NCI-H510A (cell line): ENCODE measurements around the gene KIF2A.

Experiments
- DNase-seq: peaks from one replicate; lab custom pipeline; 2025; lab: John Stamatoyannopoulos, UW

KIF2A gene

DNA sequence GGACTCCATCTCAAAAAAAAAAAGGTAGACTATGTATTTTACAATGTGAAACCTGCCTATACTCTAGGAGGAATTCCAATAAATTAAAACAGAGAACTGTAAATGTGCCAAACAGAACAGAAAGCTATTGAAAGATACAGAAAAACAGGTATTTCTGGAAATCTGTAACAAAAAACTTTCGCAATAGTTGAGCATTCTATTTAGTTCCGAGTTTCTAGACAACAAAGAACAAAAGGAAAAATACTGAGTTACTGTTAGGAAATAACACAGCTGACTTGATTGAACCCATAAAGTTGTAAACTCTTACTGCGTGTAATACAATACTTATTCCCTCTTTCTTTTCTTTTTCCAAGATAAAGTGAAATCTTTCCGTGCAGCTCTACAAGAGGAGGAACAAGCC lies 79.1 kb downstream of the KIF2A start:
- DNase-seq = no peak

DNA sequence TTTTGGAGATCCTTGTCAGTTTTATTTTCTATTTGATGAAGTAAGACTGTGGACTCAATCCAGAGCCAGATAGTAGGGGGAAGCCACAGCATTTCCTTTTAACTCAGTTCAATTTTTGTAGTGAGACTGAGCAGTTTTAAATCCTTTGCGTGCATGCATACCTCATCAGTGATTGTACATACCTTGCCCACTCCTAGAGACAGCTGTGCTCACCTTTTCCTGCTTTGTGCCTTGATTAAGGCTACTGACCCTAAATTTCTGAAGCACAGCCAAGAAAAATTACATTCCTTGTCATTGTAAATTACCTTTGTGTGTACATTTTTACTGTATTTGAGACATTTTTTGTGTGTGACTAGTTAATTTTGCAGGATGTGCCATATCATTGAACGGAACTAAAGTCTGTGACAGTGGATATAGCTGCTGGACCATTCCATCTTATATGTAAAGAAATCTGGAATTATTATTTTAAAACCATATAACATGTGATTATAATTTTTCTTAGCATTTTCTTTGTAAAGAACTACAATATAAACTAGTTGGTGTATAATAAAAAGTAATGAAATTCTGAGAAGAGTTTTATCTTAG lies 79.9 kb downstream of the KIF2A start:
- no peak for DNase-seq

DNA sequence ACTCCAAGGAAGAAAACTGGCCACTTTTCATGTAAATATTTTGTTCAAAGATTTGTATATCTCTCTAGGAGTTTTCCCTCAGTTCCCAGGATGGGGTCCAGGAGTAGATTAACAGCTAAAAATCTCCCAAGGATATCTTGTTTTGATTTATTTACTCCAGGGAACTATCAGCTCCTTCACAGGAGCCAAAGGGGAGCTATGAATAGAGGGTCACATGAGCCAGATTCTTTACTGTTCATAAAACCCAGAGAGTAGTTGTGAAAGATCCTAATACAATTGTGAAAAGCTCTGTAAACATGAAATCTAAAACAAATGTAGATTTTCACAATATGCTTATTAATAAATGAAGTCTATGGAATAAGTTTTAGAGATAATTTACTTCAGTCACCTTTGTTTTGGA lies 80.8 kb downstream of the KIF2A start:
- no peak for DNase-seq

DNA sequence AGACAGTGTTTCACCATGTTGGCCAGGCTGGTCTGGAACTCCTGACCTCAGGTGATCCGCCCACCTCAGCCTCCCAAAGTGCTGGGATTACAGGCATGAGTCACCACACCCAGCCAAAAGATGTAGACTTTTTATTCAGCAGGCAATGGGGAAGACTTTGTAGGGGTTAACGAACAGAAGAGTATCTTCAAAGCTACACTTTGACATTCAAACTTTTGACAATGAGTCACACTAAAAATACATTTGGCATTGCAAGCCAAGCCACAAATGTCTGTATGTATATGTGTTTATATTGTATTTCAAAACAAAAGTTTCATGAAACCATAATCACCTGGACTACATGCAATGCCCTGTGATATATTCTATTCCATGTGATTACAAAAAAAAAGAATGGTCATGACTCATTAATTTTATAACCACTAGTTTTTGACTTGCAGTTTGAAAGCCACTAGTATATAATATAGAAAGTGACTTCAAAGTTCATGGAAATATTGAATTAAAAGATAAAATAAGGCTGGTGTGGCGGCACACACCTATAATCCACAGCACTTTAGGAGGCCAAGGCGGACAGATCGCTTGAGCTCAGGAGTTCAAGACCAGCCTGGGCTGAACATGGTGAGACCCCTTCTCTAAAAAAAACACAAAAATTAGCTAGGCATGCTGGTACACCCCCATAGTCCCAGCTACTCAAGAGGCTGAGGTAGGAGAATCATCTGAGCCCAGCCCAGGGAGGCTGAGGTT lies 89.4 kb downstream of the KIF2A start:
- DNase-seq = no peak

DNA sequence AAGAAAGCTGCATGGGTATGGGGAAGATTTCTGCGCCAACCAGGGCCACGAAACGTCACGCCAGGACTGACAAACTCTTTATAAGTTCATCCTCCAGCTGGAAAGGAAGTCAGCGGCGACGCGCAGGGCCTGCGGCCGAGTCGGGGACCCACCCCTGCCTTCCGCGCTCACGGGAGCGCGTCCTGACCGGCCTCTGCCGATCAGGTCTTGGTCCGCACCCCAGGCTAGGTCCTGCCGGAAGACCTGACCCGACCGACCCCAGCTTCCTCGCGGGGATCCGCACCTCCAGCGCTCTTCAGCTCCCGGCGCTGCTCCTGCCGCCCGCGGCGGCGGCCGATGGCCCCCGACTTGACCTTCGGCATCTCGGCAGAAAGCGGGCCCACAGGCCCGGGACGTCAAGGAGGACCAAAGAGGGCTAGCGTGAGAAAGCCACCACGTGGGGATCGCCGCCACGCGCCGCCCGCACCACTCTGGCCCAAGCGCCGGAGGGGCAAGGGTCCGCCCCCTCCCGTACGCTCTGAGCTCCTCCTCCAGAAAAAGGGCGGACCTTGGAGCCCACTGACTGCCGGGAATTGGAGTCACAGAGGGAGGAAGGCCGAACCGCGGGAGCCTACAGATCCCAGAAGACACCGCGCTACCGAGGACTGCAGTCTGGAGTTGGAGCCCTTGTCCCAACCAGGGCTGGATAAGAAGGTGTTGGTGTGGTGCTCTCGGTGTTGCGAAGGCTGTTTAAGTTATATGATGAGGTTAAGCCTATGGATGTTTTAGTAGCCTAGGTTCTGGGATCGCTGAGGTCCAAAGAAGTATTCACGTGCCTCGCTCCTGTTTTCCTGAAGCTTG lies 97.6 kb downstream of the KIF2A start, which contains the start of gene DIMT1:
DIMT1 (minus strand) TSS at position 495 of the 840 bp plus-strand sequence; CDS start at position 362, 133 bp downstream.
- peak; percentile 90 for DNase-seq

DNA sequence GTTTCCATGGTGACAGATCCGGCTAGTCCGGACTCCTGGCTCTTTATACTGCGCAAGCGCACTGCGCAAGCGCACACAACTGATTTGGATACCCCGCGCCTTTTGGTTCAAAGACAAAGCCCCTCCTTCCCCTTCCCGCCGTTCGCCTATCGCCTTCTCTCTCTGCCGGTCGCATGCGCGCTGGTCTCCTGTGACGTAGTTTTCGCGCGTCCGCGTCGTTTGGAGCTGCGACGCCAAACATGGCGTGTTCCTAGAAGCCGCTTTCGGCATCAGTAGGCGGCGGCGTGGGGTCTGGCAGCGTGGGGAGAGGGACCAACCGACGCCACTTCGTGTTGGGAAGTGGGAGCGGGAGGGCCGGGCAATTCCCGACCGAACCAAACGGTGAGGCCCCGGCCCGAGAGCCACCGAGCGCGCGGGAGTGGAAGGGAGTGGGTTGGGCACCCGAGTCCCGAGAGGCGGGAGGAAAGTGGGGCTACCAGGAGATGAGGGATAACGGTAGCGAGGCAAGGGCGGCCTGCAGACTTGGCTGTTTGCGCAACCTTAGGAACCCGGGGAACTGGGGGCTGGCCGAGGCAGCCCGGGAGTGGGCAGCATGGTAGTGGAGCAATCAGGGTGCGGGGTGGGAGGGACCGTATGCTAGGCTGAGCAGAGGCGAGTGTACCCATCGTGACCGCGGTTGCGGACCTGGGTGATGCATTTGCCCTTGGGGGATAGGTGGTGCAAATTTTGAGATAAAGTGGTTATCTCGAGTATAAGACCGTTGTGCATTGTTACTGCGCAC lies 106.7 kb downstream of the KIF2A start, which contains the start of gene IPO11:
IPO11 (plus strand) TSS at position 215 of the 781 bp plus-strand sequence. CDS start 24,517 bp downstream, outside the sequence.
- DNase-seq = peak; percentile 90

DNA sequence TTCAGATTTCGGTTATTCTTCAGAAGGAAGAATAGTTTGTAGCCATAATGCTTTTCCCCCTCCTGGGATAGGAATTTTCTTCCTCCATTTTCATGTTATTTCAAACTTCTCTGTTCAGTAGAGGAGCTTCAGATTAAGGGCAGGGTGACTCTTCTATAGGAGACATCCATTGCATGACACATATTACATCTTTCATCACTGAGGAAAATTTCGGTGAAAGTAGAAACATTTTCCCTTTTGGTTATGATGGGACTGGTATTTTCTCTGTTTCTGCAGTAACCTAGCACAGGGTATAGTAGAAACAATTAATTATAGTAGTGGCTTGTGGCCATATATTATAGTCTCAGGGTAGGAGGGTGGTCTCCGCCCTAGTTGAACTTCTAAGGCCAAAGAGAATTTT lies 107.7 kb downstream of the KIF2A start:
- DNase-seq = no peak

DNA sequence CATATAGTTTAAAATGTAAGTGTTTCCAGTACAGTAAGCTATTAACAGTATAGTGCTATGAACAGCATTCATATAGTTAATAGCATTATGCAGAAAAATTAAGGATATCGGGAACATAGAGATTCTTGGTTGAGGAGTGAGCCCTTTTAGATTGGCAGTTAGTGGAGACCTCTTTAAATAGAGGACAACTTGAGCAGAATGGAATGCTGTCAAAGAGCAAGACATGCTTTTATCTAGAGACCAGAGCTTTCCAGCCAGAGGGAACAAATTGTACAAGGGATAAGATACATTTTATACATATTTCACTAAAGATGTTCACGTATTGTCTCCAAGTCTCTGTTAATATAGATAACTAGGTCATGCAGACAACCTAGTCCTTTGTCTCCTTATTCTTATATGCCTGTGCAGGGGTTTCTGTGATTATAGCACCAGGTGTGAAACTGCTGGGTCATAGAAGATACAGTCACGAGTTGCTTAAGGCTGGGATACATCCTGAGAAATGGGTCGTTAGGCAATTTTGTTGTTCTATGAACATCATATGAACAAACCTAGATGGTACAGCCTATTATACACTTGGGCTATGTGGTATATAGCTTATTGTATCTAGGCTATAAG lies 112.6 kb downstream of the KIF2A start:
- no peak for DNase-seq

DNA sequence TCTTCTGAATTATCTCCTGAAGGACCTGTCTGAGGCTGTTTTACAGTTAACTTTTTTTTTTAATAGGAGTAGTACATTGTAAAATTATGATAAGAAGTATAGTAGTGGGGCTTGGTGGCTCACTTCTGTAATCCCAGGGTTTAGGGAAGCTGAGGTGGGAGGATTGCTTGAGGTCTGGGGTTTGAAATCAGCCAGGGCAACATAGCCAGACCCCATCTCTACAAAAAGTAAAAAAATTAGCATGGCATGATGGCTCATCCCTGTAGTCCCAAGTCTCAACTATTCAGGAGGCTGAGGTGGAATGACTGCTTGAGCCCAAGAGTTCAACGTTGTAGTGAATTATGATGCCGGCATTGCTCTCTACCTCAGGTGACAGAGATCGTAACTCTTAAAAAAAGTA lies 113.6 kb downstream of the KIF2A start:
- no peak for DNase-seq

DNA sequence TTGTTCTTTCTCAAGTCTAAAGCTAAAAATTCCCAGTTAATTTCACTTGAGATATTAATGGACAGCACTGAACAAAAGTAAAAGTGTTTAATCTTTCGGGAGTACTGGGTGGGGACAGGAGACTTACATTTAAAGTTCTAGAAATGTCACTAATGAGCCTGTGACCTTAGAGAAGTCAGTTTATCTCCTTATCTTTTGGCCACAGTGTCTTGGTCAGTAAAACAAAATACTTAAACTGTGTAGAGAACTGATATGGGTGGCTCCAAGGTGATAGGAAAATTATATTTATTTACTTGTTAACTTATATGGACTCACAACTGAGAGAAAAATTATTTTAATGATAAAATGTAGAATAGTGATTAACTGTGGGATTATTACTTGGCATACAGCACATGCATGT lies 115.4 kb downstream of the KIF2A start:
- DNase-seq = no peak

DNA sequence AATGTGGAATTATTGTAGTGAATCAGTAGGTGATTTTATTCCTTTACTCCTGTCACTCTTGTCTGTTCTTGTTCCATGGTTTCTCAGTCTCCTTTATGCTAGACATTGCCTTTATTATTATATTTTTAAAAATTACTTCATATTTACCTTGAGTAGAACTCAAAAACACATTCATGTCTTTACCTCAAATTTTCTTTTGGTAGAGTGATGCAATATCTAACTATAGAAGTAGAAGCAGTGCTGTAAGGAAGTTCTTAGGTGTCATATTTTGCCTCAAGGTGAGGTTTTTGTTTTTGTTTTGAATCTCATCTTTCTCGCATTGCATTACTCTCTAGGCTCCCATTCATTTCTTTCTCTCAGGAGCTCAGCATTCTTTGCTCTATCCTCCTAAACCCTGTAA lies 118.8 kb downstream of the KIF2A start:
- DNase-seq = no peak

DNA sequence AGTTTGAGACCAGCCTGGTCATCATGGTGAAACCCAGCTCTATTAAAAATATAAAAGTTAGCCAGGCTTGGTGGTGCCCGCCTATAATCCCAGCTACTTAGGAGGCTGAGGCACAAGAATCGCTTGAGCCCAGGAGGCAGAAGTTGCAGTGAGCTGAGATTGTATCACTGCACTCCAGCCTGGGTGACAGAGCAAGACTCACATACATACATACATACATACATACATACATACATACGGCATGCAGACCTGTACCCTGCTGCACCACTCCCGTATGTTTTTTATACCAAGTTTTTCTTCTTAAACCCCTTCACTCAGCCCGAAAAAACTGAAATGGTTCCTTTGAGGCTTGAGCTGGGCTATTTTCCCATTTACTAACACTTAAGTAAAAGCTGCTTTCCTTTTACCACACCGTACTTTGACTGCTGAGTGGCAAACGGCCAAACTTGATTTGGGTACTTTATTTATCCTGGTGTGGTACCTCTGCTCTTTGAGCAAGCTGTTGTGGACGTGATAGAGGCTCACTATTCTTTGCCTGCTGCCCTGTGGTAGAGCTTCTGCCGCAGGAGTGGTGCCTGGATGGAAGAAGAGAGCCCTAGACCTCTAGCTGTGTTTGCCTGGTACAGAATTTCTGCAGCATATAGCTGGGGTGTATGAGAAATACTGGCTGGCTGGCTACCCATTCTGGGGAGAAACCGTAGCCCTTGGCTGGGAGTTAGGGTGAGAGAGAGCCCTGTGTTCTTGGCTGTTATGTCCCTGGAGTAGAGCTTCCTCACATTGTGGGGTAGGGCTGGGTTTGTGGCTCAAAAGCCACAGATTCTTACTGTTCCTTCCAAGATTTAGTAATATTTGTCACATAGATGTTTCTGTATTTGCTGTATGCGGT lies 126.0 kb downstream of the KIF2A start:
- DNase-seq = no peak

DNA sequence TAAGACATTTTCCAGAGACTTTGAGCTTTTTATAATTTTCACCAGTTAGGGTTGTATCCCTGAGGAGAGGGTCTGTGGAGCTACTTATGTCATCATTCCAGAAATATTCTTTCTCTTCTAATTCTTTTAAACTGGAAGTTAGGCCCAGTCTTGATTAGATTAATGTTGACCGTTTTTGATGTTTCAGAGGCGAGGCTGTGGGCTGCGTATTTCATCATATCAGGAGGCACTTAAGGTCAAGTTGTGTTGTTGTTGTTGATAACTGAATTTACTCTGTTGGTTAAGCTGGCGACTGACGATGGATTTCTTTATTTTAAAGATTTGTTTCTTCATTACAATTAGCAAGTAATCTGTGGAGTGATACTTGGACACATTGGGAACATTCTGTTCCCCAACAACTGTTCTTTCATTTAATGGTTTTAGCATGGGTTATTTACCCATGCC lies 126.6 kb downstream of the KIF2A start:
- no peak for DNase-seq
